CD4-positive, CD25-positive, alpha-beta regulatory T cell (primary cell): Measurements from ENCODE around the gene AANAT. TPM values are rescaled to one million over a fixed set of nuclear protein-coding genes. Genes with fewer than 3 reads are reported as not detected.
A peak's percentile ranks its signal among the peaks of the same experiment; 100 is the strongest.

Experiments used
- ATAC-seq, 2 donors: fragments of 150-1000 bp; cut with Tn5 transposase; one replicate each; pipeline ENCODE4 v1.10.0; 2021; ENCODE audit warnings: low read depth in 2 of 2, moderate number of reproducible peaks in 2 of 2, moderate library complexity in 1 of 2
- DNase-seq, 3 donors: peaks; one replicate each; pipeline versions ENCODE4 v3.0.0 to v3.0.0-alpha.2; 2012 to 2022; ENCODE audit warnings: mixed read lengths in 1 of 3
- H3K27ac ChIP-seq: one replicate; pipeline ENCODE4 v1.7.0; 2013; ENCODE audit warnings: mild to moderate bottlenecking, low read length; ENCODE audit not compliant: insufficient read depth, poor library complexity, severe bottlenecking
- H3K27me3 ChIP-seq: one replicate; pipeline ENCODE4 v1.7.0; 2013; ENCODE audit warnings: low read length; ENCODE audit not compliant: control insufficient read depth, insufficient read depth
- H3K36me3 ChIP-seq: one replicate; pipeline ENCODE4 v1.7.0; 2013; ENCODE audit warnings: mild to moderate bottlenecking, low read length, moderate library complexity; ENCODE audit not compliant: control insufficient read depth, insufficient read depth
- H3K4me1 ChIP-seq: 2 replicates; pipeline ENCODE4 v1.7.0; 2013; ENCODE audit warnings: mild to moderate bottlenecking, low read length; ENCODE audit not compliant: insufficient read depth, control insufficient read depth, poor library complexity, severe bottlenecking
- H3K4me3 ChIP-seq: one replicate; pipeline ENCODE4 v1.7.0; 2013; ENCODE audit warnings: low read depth, mild to moderate bottlenecking, low read length, moderate library complexity
- H3K9me3 ChIP-seq, 2 experiments: 1 replicate in 1 of 2; 2 replicates in 1 of 2; pipeline ENCODE4 v1.7.0; 2013; ENCODE audit warnings: low read length in 2 of 2, mild to moderate bottlenecking in 1 of 2, moderate library complexity in 1 of 2; ENCODE audit not compliant: control insufficient read depth in 2 of 2
- H3K27ac Mint-ChIP-seq, 3 donors: one replicate each; pipeline ENCODE4 v1.8.0; 2020 to 2022; ENCODE audit warnings: mild to moderate bottlenecking in 3 of 3, mixed read lengths in 3 of 3, moderate library complexity in 2 of 3
- H3K27me3 Mint-ChIP-seq: one replicate; pipeline ENCODE4 v1.8.0; 2022; ENCODE audit warnings: mild to moderate bottlenecking, mixed read lengths
- H3K36me3 Mint-ChIP-seq: one replicate; pipeline ENCODE4 v1.8.0; 2020; ENCODE audit warnings: mixed read lengths
- H3K4me1 Mint-ChIP-seq, 4 donors: one replicate each; pipeline ENCODE4 v1.8.0; 2020 to 2022; ENCODE audit warnings: mixed read lengths in 4 of 4, mild to moderate bottlenecking in 1 of 4
- H3K4me3 Mint-ChIP-seq, 4 donors: one replicate each; pipeline ENCODE4 v1.8.0; 2020 to 2022; ENCODE audit warnings: mild to moderate bottlenecking in 4 of 4, mixed read lengths in 4 of 4, moderate library complexity in 3 of 4
- H3K9me3 Mint-ChIP-seq, 7 donors: one replicate each; pipeline ENCODE4 v1.8.0; 2020 to 2022; ENCODE audit warnings: mixed read lengths in 7 of 7, mild to moderate bottlenecking in 3 of 7, moderate library complexity in 2 of 7
- polyA plus RNA-seq, 4 donors: library from polyadenylated mRNA; unstranded; fragments of 300-500 nt; fragmentation: Illumina TruSeq; gene quantifications; one replicate each; pipeline ENCODE4 v1.2.3, GENCODE V29; 2021
- total RNA-seq: library from RNA; stranded (reverse); gene quantifications from one replicate; pipeline ENCODE4 v1.2.3, GENCODE V29; 2022

Gene AANAT
- total and polyA plus RNA-seq, 5 donors from 2014 or later, result not detected

- no peaks in the 10 kb centered on the region for H3K4me1 ChIP-seq
- H3K4me1 Mint-ChIP-seq, result peaks cover 0 to 7% (median 1%) of the 10 kb centered on the region in 4 donors
- no peak for ATAC-seq
These were observed 18.2 kb downstream of the AANAT start for GRCh38 chr17:76485569-76485968.

GRCh38 chr17:76487451-76488192, 20.2 kb downstream of the AANAT start:
- H3K36me3 ChIP-seq, result no peaks in the 10 kb centered on the region
- no peak overlapping the region for H3K4me3 ChIP-seq
- H3K4me1 ChIP-seq, result peaks cover 2% of the 10 kb centered on the region
- Mint-ChIP-seq H3K4me1 (peaks cover 0 to 12% (median 7%) of the 10 kb centered on the region in 4 donors), H3K9me3 (no peaks in the 10 kb centered on the region), H3K36me3 (peaks cover 4% of the 10 kb centered on the region), H3K27ac (no peak overlapping the region), H3K27me3 (no peaks in the 10 kb centered on the region), H3K4me3 (no peak overlapping the region)
- no peak overlapping the region for H3K27ac ChIP-seq
- DNase-seq (no peak), ATAC-seq (no peak)
- no peaks in the 10 kb centered on the region for H3K27me3 ChIP-seq
- no peaks in the 10 kb centered on the region for H3K9me3 ChIP-seq

More at GRCh38 chr17:76485569-76485968, 18.2 kb downstream of the AANAT start:
- H3K36me3 Mint-ChIP-seq, result peaks cover 4% of the 10 kb centered on the region
- Histone ChIP-seq H3K4me3 (no peak overlapping the region), H3K9me3 (no peaks in the 10 kb centered on the region), H3K36me3 (no peaks in the 10 kb centered on the region), H3K27me3 (no peaks in the 10 kb centered on the region), H3K27ac (no peak overlapping the region)
- DNase-seq, result no peak
- H3K27me3 Mint-ChIP-seq, result no peaks in the 10 kb centered on the region
- no peak overlapping the region for H3K27ac Mint-ChIP-seq
- H3K4me3 Mint-ChIP-seq, result no peak overlapping the region
- no peaks in the 10 kb centered on the region for H3K9me3 Mint-ChIP-seq

DNA sequence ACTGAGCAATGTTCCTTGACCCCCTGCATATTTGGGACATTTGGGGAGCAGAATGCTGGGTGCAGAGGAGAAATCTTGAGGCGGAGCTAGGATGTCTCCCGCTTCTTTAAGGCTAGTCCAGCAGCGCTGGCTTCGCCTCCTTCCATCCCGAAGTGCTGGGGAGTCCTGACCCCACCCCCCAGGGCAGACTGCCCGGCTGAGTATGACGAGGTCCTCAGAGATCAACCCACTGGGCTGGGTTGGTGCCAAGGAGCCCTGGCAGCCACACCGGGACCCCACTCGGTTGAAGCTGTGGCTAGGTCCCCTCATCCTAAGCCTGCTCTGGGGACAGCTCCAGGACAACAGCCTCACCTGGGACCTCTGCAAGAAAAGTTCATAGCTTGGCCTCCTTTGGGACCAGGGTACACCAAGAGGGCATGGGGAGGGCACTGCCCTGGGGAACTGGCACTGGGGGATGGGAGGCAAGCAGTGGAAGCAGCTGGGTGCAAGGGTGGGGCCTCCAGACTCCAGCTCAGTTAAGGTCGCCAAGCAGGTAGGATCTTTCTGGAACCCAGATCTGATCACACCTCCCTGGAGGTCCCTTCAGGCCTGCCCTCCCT, 22.8 kb downstream of the AANAT start:
- Histone ChIP-seq H3K4me1 (peaks cover 18% of the 10 kb centered on the region), H3K27ac (no peak overlapping the region), H3K4me3 (no peak overlapping the region), H3K36me3 (no peaks in the 10 kb centered on the region), H3K9me3 (no peaks in the 10 kb centered on the region), H3K27me3 (no peaks in the 10 kb centered on the region)
- Mint-ChIP-seq H3K27me3 (no peaks in the 10 kb centered on the region), H3K27ac (no peak overlapping the region), H3K4me1 (peaks cover 0 to 22% (median 15%) of the 10 kb centered on the region in 4 donors), H3K4me3 (no peak overlapping the region), H3K36me3 (no peaks in the 10 kb centered on the region), H3K9me3 (no peaks in the 10 kb centered on the region)
- no peak for DNase-seq
- no peak for ATAC-seq

DNA sequence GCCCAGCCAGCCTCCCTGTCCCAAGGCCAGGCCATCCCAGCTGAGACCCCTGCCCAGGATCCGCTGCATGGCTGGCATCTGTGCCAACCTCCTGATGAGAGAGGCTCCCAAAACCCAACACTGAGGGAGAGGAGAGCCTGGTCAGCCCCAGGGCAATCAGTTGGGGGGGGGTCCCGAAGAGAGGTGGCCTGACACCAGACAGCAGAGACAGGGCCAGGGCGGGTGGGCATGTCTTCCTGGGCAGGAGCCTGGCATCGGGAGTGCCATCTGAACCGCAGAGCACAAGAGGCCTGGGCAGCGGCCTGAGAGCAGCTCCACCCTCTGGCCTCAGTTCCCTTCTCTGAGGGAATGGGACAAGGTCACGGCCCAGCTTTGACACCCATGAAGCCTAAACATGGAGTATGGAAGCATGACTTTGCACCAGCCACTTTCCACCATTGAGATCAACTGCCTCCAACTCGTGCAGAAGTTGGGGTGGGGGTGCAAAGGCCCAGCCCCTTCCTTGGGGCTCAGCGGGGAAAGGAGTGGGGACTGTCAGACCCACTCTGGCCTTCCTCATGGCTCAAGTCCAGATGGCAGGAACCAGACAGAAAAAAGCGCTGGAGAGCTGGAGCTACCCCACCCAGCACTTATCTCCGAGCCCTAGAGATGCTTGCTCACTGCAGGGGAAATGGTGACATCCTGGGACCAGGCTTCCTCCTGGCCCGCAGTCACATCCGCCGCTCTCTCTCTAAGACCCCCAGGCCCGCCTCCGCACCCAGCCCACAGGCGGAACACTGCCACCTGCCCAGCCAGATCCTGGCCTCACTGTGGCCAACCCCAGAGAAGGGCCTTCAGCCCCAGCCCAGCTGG, 24.1 kb downstream of the AANAT start:
- no peaks in the 10 kb centered on the region for H3K9me3 ChIP-seq
- Mint-ChIP-seq H3K4me1 (peaks cover 0 to 26% (median 15%) of the 10 kb centered on the region in 4 donors), H3K9me3 (no peaks in the 10 kb centered on the region), H3K27ac (peak overlapping the region in 2 of 3 donors; percentile 9 to 52), H3K27me3 (no peaks in the 10 kb centered on the region), H3K4me3 (peak overlapping the region in 2 of 4 donors; percentile 38 to 44), H3K36me3 (no peaks in the 10 kb centered on the region)
- peak in 1 of 3 donors; percentile 25 for DNase-seq
- no peaks in the 10 kb centered on the region for H3K36me3 ChIP-seq
- ATAC-seq, result no peak
- peaks cover 18% of the 10 kb centered on the region for H3K4me1 ChIP-seq
- H3K27ac ChIP-seq, result no peak overlapping the region
- no peaks in the 10 kb centered on the region for H3K27me3 ChIP-seq
- no peak overlapping the region for H3K4me3 ChIP-seq

DNA sequence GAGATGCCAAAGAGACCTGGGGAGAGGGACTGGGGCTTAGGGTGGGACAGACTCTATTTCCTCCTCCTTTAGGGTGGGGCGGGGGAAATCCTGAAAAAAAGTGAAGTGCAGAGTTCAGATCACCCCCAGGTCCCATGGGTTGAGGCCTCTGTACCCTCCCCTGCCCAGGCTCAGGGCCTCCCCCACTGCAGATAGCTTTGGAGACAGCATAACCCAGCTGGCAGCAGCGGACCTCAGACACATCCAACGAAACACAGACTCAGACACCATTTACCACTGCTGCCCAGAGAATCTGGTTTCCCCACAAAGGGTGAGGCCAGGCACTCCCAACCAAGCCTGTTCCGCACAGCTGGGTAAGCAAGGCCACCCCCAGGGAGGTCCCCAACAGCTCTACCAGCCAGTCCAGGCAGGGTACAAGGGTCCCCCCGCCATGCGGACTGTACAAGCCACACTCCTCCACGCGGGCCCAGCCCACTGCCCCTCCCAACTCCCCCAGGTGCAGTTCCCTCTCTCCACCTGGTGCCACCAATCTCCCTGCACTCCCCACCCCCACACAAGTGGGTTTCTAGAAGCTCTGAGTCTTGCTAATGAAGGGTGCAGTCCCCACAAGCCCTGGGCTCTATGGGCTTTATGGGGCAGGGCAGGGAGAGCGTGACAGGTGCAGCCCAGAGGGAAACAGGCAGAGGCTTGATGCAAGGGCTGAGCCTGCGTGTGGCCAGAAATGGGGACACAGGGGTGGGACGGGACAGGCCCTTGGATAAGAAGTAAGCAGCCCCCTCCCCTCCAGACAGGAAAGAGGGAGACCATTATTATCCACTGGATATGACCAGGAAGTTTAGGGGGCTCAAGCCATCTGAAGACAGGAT, 25.0 kb downstream of the AANAT start:
- no peaks in the 10 kb centered on the region for H3K36me3 ChIP-seq
- Mint-ChIP-seq H3K9me3 (no peaks in the 10 kb centered on the region), H3K36me3 (no peaks in the 10 kb centered on the region), H3K4me3 (peak overlapping the region; percentile 27 to 81 (median 59)), H3K27me3 (no peaks in the 10 kb centered on the region), H3K27ac (peak overlapping the region; percentile 14 to 76 (median 62)), H3K4me1 (peaks cover 0 to 27% (median 17%) of the 10 kb centered on the region in 4 donors)
- H3K27ac ChIP-seq, result no peak overlapping the region
- no peaks in the 10 kb centered on the region for H3K9me3 ChIP-seq
- H3K4me3 ChIP-seq, result no peak overlapping the region
- no peak for DNase-seq
- no peaks in the 10 kb centered on the region for H3K27me3 ChIP-seq
- peak in 1 of 2 donors; percentile 12 for ATAC-seq
- H3K4me1 ChIP-seq, result peaks cover 18% of the 10 kb centered on the region

DNA sequence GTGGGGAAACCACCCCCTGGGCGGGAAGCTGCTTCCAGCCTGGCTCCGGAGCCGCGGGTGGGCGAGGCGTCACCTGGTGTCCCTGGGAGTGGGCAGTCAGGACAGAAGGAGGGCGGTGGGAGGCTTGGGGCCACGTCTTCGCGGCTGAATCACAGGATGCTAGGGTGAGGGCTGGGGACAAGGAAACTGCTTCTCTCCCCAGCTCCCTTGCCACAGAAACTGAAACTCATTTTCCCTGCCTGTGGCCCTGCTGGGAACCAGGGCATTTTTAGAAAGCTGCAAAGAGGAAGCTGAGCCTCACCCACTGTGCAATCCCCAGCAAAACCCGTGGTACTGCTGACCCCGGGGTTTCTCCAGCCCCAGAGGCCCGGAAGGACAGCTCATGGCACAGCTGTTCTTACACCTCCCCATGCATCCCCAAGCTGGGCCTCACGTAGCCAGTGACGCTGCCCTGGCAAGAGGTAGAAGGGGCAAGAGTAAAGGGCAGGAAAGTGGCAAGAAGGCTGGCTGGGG, 25.6 kb downstream of the AANAT start:
- Mint-ChIP-seq H3K36me3 (no peaks in the 10 kb centered on the region), H3K27me3 (no peaks in the 10 kb centered on the region), H3K4me3 (peak overlapping the region; percentile 50 to 81 (median 61)), H3K27ac (peak overlapping the region; percentile 29 to 76 (median 62)), H3K9me3 (no peaks in the 10 kb centered on the region), H3K4me1 (peaks cover 0 to 29% (median 17%) of the 10 kb centered on the region in 4 donors)
- no peaks in the 10 kb centered on the region for H3K36me3 ChIP-seq
- DNase-seq (peak in 1 of 3 donors; percentile 63), ATAC-seq (peak; percentile 49 to 54)
- H3K27ac ChIP-seq, result no peak overlapping the region
- H3K4me1 ChIP-seq, result peaks cover 18% of the 10 kb centered on the region
- H3K4me3 ChIP-seq, result no peak overlapping the region
- H3K9me3 ChIP-seq, result no peaks in the 10 kb centered on the region
- no peaks in the 10 kb centered on the region for H3K27me3 ChIP-seq
